ENCODE measurements around the gene PURA. TPM values are rescaled to one million over a fixed set of nuclear protein-coding genes. Genes with fewer than 3 reads are reported as not detected.

PURA gene
- polyA plus RNA-seq, 2 of the 4 experiments (the other 2 are of a cell fraction): 4.5 to 12.7 TPM

- TF ChIP-seq ELK1 (IDR thresholded peaks at IDR 0.05; ENCODE audit: low read depth, low read length) (no peak), CEBPB (IDR thresholded peaks at IDR 0.05) (no peak), RNF2 (IDR thresholded peaks at IDR 0.05; ENCODE audit: borderline replicate concordance, low read depth) (no peak), JUN (IDR thresholded peaks at IDR 0.05) (peak in 1 of 2 experiments; percentile 84; a peak in 2 of 5 replicates), RFX5 (IDR thresholded peaks at IDR 0.05) (no peak), MAZ (IDR thresholded peaks at IDR 0.05; ENCODE audit: borderline replicate concordance, low read depth, low read length) (no peak), NPAS2 (CRISPR knock-in tag; IDR thresholded peaks at IDR 0.05; ENCODE audit: borderline replicate concordance) (no peak), HOXB13 (CRISPR knock-in tag; IDR thresholded peaks at IDR 0.05; ENCODE audit: low read depth) (no peak), MAFK (IDR thresholded peaks at IDR 0.05; ENCODE audit: partially characterized antibody) (no peak)
Measured at GRCh38 chr5:140113699-140114263, at the start of gene PURA (continued).

GRCh38 chr5:140072812-140073211 lies 41.1 kb upstream of the PURA start:
- DNase-seq (ENCODE audit: low read depth in 1 of 2, low spot score in 1 of 2) (no peak), FAIRE-seq (no peak), ATAC-seq (no peak)
- CTCF ChIA-PET: interaction anchor here (0.6 to 9.5 kb wide), 25 partner anchors 10 to 648 kb away, joined by 3 to 149 read pairs (median 5); partner anchors contain the start of genes CYSTM1 and PURA
- no peak overlapping the region for H3K4me3 ChIP-seq
- H3K27ac ChIP-seq: no peak overlapping the region
- POLR2A ChIA-PET: interaction anchor here (1.4 kb wide), 1 partner anchor 35 kb away, joined by 5 read pairs; no protein-coding TSS in a partner anchor
- H3K4me1 ChIP-seq: no peaks in the 10 kb centered on the region
- WGBS (ENCODE audit: missing lambda C conversion rate): 36% methylated on average over 10 of the region's 10 CpGs
- H3K9me3 ChIP-seq: no peaks in the 10 kb centered on the region
- TF ChIP-seq CBX2 (IDR thresholded peaks at IDR 0.05; ENCODE audit: borderline replicate concordance, low read depth) (no peak), RARB (CRISPR knock-in tag; IDR thresholded peaks at IDR 0.05) (no peak), RCOR1 (IDR thresholded peaks at IDR 0.05; ENCODE audit: low read depth, low read length) (no peak), FOSL2 (IDR thresholded peaks at IDR 0.05) (no peak), FOSL2 (CRISPR knock-in tag; IDR thresholded peaks at IDR 0.05) (no peak), NFE2L2 (conservative IDR thresholded peaks at IDR 0.05; ENCODE audit: low read length) (no peak), JUN (IDR thresholded peaks at IDR 0.05) (no peak), POLR2A (IDR thresholded peaks at IDR 0.05; ENCODE audit: low read length) (no peak)
- H3K4me2 ChIP-seq: no peak overlapping the region

GRCh38 chr5:140073296-140073695 lies 40.6 kb upstream of the PURA start:
- peak overlapping the region; percentile 45; the same call in 1 of the 3 replicates for H3K4me2 ChIP-seq
- DNase-seq (ENCODE audit: low read depth in 1 of 2, low spot score in 1 of 2): no peak
- 3% methylated on average over 4 of the region's 4 CpGs for WGBS (ENCODE audit: missing lambda C conversion rate)

More at GRCh38 chr5:140073296-140073695, 40.6 kb upstream of the PURA start:
- no peaks in the 10 kb centered on the region for H3K4me1 ChIP-seq
- TF ChIP-seq ELK1 (IDR thresholded peaks at IDR 0.05; ENCODE audit: low read depth, low read length) (no peak), RAD21 (conservative IDR thresholded peaks at IDR 0.05 in 1 of 2, IDR thresholded peaks at IDR 0.05 in 1 of 2) (peak; percentile 70 to 71), SMC3 (IDR thresholded peaks at IDR 0.05) (peak; percentile 87), CTCF (IDR thresholded peaks at IDR 0.05) (peak; percentile 73), POLR2AphosphoS2 (conservative IDR thresholded peaks at IDR 0.05; ENCODE audit: low read length) (no peak)
- ATAC-seq: no peak
- no peaks in the 10 kb centered on the region for H3K9me3 ChIP-seq
- FAIRE-seq: peak; percentile 63
- H3K27ac ChIP-seq: no peak overlapping the region
- ChIA-PET CTCF (interaction anchor here (0.7 to 9.5 kb wide), 23 partner anchors 8 to 196 kb away, joined by 3 to 149 read pairs (median 5); partner anchors contain the start of genes CYSTM1 and PURA), POLR2A (interaction anchor here (1.4 kb wide), 1 partner anchor 34 kb away, joined by 5 read pairs; no protein-coding TSS in a partner anchor)
- H3K4me3 ChIP-seq: no peak overlapping the region
